SJSA1 (cell line): ENCODE results near the gene SH3RF1. TPM values are rescaled to one million over a fixed set of nuclear protein-coding genes. Genes with fewer than 3 reads are reported as not detected.

Experiments used
- DNase-seq, 2 experiments: peaks; one replicate each; pipeline ENCODE4 v3.0.0-alpha.2; 2015 to 2020; ENCODE audit warnings: low spot score in 2 of 2, low read depth in 1 of 2
- H3K27ac ChIP-seq: fragments of 250-450 bp; sonication (Bioruptor Pico); 2 replicates; pipeline ENCODE4 v1.5.1; 2020; ENCODE audit warnings: mild to moderate bottlenecking, moderate library complexity
- H3K27me3 ChIP-seq: fragments of 250-450 bp; sonication (Bioruptor Pico); replicated peaks from 2 replicates; pipeline ENCODE4 v1.5.1; 2020; ENCODE audit warnings: mild to moderate bottlenecking, moderate library complexity
- H3K36me3 ChIP-seq: fragments of 250-450 bp; sonication (Bioruptor Pico); 2 replicates; pipeline ENCODE4 v1.5.1; 2020; ENCODE audit warnings: mild to moderate bottlenecking
- H3K4me1 ChIP-seq: fragments of 250-450 bp; sonication (Bioruptor Pico); replicated peaks from 2 replicates; pipeline ENCODE4 v1.6.1; 2021; ENCODE audit warnings: mild to moderate bottlenecking
- H3K4me3 ChIP-seq: fragments of 250-450 bp; sonication (Bioruptor Pico); 2 replicates; pipeline ENCODE4 v1.5.1; 2020; ENCODE audit warnings: mild to moderate bottlenecking
- H3K9me3 ChIP-seq: fragments of 250-450 bp; sonication (Bioruptor Pico); replicated peaks from 2 replicates; pipeline ENCODE4 v1.5.1; 2020; ENCODE audit warnings: mild to moderate bottlenecking
- total RNA-seq: library from RNA; depleted of rRNA; stranded (reverse); fragments of >200 nt; shearing (Covaris generic); gene quantifications from 2 replicates; pipeline ENCODE4 v1.2.3, GENCODE V29; 2014

Gene SH3RF1
- total RNA-seq, 1 experiment from 2014 or later: 14.1 TPM

DNA sequence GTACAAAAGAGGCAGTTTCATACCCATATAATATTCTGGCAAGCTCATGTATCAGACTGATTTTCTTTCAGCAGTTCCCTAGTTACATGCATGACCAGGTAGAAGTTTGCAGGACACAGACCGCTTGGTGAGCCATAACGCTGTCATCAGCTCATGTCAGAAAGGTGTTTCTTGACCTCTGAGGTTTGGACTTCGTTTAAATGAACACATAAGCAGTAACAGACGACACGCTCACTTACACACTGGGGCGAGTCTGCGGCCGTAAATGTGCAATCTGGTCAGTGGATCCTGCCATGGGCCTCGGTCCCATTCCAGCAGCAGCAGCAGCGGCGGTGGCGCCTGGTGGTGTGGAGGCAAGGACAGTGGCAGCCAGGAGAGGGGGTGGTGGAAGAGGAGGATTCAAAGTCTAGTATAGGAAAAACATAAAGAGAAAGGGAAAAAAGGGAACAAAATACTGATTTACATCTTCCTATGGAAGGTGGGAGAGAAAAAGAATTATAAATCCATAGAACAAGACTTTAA, 148.8 kb downstream of the SH3RF1 start:
- H3K9me3 ChIP-seq: no peaks in the 10 kb centered on the region
- no peaks in the 10 kb centered on the region; the same call in 1 of the 2 replicates for H3K27me3 ChIP-seq
- H3K4me1 ChIP-seq: peaks cover 58% of the 10 kb centered on the region
- H3K36me3 ChIP-seq: peaks cover 59% of the 10 kb centered on the region
- H3K27ac ChIP-seq: no peak overlapping the region
- H3K4me3 ChIP-seq: no peak overlapping the region
- DNase-seq: no peak

- H3K9me3 ChIP-seq: no peaks in the 10 kb centered on the region
- peaks cover 68% of the 10 kb centered on the region for H3K4me1 ChIP-seq
- H3K27ac ChIP-seq: peak overlapping the region; percentile 38
- no peak overlapping the region for H3K4me3 ChIP-seq
- H3K27me3 ChIP-seq: no peaks in the 10 kb centered on the region
- peaks cover 60% of the 10 kb centered on the region for H3K36me3 ChIP-seq
- peak in 1 of 2 experiments; percentile 39 for DNase-seq
Observed at GRCh38 chr4:169120624-169121023, 150.1 kb downstream of the SH3RF1 start.

DNA sequence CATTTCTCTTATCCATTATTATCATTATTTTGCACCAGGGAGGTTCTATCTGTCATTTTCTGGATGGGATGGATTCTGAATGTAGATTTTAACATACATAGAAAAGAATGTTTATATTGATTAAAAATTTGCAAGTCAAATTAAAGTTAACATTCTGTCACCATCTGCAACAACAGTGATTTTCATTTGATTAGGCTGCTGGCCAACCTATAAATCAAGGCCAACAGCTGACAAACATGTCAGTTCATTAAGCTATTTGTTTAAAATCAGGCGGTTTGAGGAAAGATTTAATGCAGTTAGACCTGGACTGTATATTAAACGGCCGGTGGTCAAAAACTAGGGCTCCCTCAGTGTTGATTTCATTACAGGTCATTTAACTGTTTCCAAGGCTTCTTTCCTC, 151.2 kb downstream of the SH3RF1 start:
- H3K36me3 ChIP-seq: peaks cover 67% of the 10 kb centered on the region
- H3K4me3 ChIP-seq: no peak overlapping the region
- no peak overlapping the region for H3K27ac ChIP-seq
- no peaks in the 10 kb centered on the region for H3K9me3 ChIP-seq
- no peaks in the 10 kb centered on the region for H3K27me3 ChIP-seq
- DNase-seq: no peak
- peaks cover 65% of the 10 kb centered on the region for H3K4me1 ChIP-seq

DNA sequence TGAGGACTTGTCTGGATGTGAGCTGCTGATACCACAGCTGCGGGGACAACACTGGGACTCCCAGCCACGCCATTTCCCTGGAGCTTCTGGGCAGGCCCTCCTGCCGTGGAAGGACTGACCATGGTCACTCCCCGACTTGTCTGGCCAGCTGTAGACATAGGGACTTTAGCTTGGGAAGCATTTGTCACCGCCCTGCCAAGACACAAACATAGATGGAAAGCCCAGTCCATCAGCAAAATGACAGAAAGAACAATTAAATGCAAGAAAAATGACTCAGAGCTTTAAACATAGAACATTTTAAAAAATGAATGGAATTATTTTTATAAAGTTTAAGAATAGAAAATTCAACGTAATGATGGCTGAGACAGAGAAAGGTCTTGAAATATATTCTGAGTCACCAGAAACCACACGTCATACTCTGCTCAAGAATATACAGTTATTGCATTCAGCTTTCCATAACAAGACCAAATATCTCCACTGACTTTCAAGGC, 153.1 kb downstream of the SH3RF1 start:
- peak overlapping the region; percentile 78 for H3K27ac ChIP-seq
- no peaks in the 10 kb centered on the region for H3K9me3 ChIP-seq
- no peak overlapping the region for H3K4me3 ChIP-seq
- H3K36me3 ChIP-seq: peaks cover 79% of the 10 kb centered on the region
- peaks cover 60% of the 10 kb centered on the region for H3K4me1 ChIP-seq
- DNase-seq: peak; percentile 57 to 67
- H3K27me3 ChIP-seq: no peaks in the 10 kb centered on the region

GRCh38 chr4:169116270-169116901, 154.4 kb downstream of the SH3RF1 start:
- peak in 1 of 2 experiments; percentile 35 for DNase-seq
- peaks cover 78% of the 10 kb centered on the region for H3K36me3 ChIP-seq
- H3K4me1 ChIP-seq: peaks cover 54% of the 10 kb centered on the region
- H3K4me3 ChIP-seq: no peak overlapping the region
- H3K9me3 ChIP-seq: no peaks in the 10 kb centered on the region
- H3K27ac ChIP-seq: peak overlapping the region; percentile 78
- no peaks in the 10 kb centered on the region for H3K27me3 ChIP-seq

GRCh38 chr4:169115897-169116254, 154.9 kb downstream of the SH3RF1 start:
- H3K36me3 ChIP-seq: peaks cover 76% of the 10 kb centered on the region
- no peaks in the 10 kb centered on the region for H3K27me3 ChIP-seq
- no peak overlapping the region for H3K4me3 ChIP-seq
- H3K9me3 ChIP-seq: no peaks in the 10 kb centered on the region
- DNase-seq: peak; percentile 74 to 75
- peaks cover 49% of the 10 kb centered on the region for H3K4me1 ChIP-seq
- peak overlapping the region; percentile 67 for H3K27ac ChIP-seq

GRCh38 chr4:169115144-169115896, 155.4 kb downstream of the SH3RF1 start:
- Histone ChIP-seq H3K36me3 (peaks cover 76% of the 10 kb centered on the region), H3K4me3 (no peak overlapping the region), H3K9me3 (no peaks in the 10 kb centered on the region), H3K4me1 (peaks cover 44% of the 10 kb centered on the region), H3K27me3 (no peaks in the 10 kb centered on the region), H3K27ac (peak overlapping the region; percentile 67)
- DNase-seq: no peak

DNA sequence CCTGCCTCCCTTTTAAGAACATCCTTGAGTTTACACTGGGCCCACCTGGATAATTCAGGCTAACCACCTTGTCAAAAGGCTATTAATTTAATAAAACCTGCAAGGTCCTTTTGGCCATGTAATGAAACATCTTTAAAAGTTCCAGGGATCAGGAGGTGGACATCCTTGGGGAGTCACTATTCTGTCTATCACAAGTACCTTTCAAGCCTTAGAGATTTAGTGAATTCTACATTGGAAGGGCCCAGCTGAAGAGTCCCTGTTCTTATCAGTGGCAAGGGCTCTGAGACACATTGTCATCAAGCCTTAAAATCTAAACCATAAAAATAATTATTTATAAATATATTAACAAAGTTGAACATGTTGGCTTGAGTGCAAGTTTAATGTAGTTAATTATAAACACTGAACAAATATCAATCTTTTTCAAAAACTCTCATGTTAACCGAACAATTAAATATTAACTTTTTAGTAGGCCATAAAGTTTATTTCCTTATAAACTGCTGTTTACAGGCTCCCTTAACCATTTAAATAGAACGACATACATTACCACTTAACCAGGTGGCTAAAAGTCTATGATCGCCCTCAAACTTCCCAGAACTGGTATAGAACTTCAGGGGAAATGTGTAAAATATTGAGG, 156.3 kb downstream of the SH3RF1 start:
- no peak overlapping the region for H3K27ac ChIP-seq
- no peak for DNase-seq
- H3K36me3 ChIP-seq: peaks cover 74% of the 10 kb centered on the region

GRCh38 chr4:169110633-169111032, 160.1 kb downstream of the SH3RF1 start:
- DNase-seq: no peak
- no peak overlapping the region for H3K27ac ChIP-seq
- no peak overlapping the region for H3K4me3 ChIP-seq
- no peaks in the 10 kb centered on the region for H3K9me3 ChIP-seq
- H3K27me3 ChIP-seq: no peaks in the 10 kb centered on the region
- H3K36me3 ChIP-seq: peaks cover 86% of the 10 kb centered on the region
- peaks cover 6% of the 10 kb centered on the region for H3K4me1 ChIP-seq

More for the DNA sequence above, 156.3 kb downstream of the SH3RF1 start:
- peaks cover 39% of the 10 kb centered on the region for H3K4me1 ChIP-seq
- H3K4me3 ChIP-seq: no peak overlapping the region
- H3K27me3 ChIP-seq: no peaks in the 10 kb centered on the region
- no peaks in the 10 kb centered on the region for H3K9me3 ChIP-seq

DNA sequence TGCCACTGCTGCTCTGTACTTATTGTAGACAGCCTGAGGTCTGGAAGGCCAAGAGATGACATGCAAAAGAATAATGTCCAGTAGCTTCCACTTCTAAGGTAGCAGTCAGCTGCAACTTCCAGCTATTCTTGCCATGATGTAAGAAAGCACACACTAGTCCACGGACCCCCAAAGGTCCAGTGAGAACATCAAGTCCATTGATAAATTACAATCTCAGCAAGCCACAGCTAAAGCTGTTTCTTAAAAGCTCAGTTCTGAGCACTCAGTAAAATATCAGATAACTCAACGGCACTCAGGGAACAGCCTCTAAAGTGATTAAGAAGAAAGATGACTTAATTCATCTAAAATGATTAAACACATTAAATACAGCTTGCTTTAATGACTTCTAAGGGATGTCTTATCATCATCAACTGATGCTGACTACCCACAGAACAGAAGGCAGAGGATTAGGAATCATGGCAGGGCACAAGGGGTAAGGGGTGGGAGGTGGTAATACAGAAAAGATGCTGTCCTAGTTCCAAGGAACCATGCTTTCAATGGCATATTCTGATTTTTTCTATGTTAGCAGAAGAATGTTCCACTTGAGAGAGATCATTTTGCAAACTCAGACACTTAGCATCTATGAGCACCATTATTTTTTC, 161.6 kb downstream of the SH3RF1 start:
- H3K36me3 ChIP-seq: peaks cover 86% of the 10 kb centered on the region
- H3K27me3 ChIP-seq: no peaks in the 10 kb centered on the region
- no peak for DNase-seq
- H3K4me1 ChIP-seq: peaks cover 3% of the 10 kb centered on the region
- H3K4me3 ChIP-seq: no peak overlapping the region
- H3K27ac ChIP-seq: no peak overlapping the region
- H3K9me3 ChIP-seq: no peaks in the 10 kb centered on the region; the same call in 1 of the 2 replicates

DNA sequence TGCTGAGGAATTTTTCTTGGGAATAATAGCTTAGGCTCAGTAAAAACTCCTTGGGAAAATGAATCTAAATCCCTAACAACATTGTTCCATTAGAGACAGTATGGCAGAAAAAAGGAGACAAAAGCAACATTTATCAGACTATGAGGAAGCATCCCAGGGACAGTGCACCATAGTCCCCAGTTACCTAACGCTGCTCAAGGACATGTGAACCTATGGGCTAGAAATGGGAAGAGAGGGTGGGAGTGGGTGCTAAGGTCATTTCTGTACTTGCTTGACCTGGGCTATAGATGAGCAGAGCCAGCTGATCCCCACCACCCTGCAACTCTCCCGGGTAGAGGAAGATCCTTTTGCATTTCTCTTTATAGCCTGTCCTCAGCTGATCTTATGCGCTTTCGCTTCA, 162.5 kb downstream of the SH3RF1 start:
- H3K27ac ChIP-seq: no peak overlapping the region
- H3K4me1 ChIP-seq: peaks cover 7% of the 10 kb centered on the region
- no peak for DNase-seq
- no peaks in the 10 kb centered on the region for H3K27me3 ChIP-seq
- H3K9me3 ChIP-seq: no peaks in the 10 kb centered on the region; the same call in 1 of the 2 replicates
- H3K36me3 ChIP-seq: peaks cover 86% of the 10 kb centered on the region
- H3K4me3 ChIP-seq: no peak overlapping the region

DNA sequence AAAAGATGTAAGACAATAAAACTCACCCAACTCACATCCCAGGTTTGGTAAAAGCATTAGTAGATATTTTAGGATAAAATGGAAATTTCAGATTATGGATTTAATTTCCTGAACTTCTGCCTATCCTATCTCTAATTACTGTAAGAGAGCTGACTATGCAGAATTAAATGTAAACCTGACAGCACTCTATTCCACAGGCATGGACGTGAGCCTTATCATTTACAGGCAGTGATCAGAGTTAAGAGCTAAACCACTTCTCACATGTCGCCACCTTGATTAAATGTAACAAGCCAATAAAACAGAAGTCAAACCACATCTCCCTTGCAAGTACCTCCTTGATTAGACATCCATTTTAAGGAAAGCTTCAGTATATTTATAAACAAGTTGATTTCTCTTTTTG, 163.2 kb downstream of the SH3RF1 start:
- H3K4me1 ChIP-seq: peaks cover 7% of the 10 kb centered on the region
- DNase-seq: no peak
- H3K27ac ChIP-seq: no peak overlapping the region
- H3K27me3 ChIP-seq: no peaks in the 10 kb centered on the region
- no peak overlapping the region for H3K4me3 ChIP-seq
- H3K36me3 ChIP-seq: peaks cover 85% of the 10 kb centered on the region
- H3K9me3 ChIP-seq: no peaks in the 10 kb centered on the region; the same call in 1 of the 2 replicates

DNA sequence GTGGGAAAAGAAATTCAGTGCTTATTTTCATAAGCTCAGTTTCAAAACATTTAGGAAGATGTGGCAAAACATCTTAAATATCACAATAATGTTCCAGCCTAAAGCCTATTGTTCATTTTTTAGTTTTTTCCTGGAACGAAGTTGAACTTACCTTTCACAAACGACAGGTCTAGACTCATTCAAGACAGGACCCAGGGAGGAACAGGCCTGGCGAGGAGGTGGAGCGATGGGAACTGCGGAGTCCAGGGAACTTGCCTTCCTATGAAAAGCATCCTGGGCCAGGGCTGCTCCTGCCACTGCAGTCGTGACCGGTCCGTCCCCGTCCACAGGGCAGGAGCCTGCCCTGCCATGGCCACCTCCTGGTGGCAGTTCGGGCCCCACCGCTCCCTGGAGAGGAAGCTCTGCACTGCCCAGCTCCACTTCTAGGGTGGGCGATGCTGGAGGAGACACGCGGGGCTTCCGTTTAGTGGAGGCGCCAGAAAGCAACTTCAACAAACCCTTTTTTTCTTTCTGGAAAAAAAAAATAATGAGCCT, 164.0 kb downstream of the SH3RF1 start:
- H3K4me1 ChIP-seq: peaks cover 7% of the 10 kb centered on the region
- H3K27ac ChIP-seq: no peak overlapping the region
- H3K9me3 ChIP-seq: no peaks in the 10 kb centered on the region; the same call in 1 of the 2 replicates
- no peak for DNase-seq
- H3K27me3 ChIP-seq: no peaks in the 10 kb centered on the region
- no peak overlapping the region for H3K4me3 ChIP-seq
- peaks cover 81% of the 10 kb centered on the region for H3K36me3 ChIP-seq
